SH-SY5Y (cell line): ENCODE data around the gene DHCR24.

Source experiments
- GATA2 ChIP-seq: IDR thresholded peaks from 2 replicates; pipeline ENCODE4 v1.6.1; 2011; ENCODE audit warnings: mild to moderate bottlenecking, low read depth, low read length
- GATA3 ChIP-seq: IDR thresholded peaks from 2 replicates; pipeline ENCODE4 v1.6.1; 2011; ENCODE audit warnings: low read depth, mild to moderate bottlenecking, low read length, moderate library complexity

DNA sequence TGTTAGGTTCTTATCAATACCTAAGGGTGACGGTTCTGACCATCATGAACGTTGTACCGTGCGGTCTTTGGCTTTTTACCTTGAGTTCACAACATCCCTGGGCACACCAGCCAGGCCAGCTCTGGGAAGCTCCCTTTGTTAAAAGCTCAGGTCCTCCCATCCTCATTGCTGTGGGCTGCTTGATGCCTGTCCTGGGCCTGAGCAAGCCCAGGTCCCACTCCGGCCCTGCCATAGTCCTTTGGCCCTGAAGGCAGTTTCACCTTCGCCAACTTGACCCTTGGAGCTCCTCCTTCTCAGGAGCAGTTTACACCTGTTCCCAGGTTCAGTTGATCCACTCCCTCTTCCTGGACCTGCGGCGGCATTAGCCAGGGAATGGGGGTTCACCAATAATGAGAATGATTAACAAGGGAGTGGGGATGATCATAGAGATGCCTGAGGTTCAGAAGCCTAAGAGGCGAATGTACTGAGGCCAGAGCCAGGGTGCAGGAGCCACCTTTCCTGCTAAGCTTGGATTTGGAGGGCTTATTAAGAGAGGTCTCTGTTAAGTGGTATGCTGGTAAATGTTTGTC is 40.2 kb downstream of the DHCR24 start:
- TF ChIP-seq GATA2 (no peak), GATA3 (no peak)
